ENCODE measurements around the gene BABAM2. TPM values are rescaled to one million over a fixed set of nuclear protein-coding genes. Genes with fewer than 3 reads are reported as not detected.

BABAM2 gene
- total and polyA plus RNA-seq, 9 of the 15 experiments (the other 6 are each of a cell fraction or from before 2014, with no cell fraction given) = 10.9 to 37.4 (median 25.6) TPM

DNA sequence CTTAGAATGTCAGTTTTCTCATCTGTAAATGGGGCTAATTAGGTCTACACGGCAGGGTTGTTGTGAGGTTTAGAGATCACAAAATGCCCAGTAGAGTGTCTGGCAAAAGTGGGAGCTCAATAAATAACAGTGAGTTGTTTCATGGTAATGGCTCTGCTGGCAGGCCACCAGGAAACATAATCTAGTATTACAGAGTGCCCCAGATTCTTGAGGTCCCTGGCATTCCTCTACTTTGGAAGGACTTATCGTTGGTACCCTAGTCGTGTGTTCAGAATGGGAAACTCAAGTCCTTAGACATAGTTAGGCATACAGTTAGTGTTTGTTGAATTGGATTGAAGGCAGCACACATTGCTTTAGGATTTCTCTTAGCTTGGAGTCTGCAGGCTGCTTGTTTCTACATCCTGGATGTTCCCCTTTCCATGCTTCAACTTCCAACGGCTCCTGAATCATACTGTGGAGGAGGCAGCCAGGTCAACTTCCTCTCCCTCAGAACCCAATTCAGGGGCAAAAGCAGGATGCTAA, 340.6 kb downstream of the BABAM2 start:
- in situ Hi-C loops (cut with MboI) = no loop called here
- no peaks in the 10 kb centered on the region for H3K4me1 ChIP-seq (replicated peaks in 1 of 2; ENCODE audit: control insufficient read depth in 2 of 2, insufficient read depth in 2 of 2, low read length in 2 of 2)
- CTCF ChIA-PET (ENCODE audit: low intra/inter-chr PET ratio) = no interaction called here
- H3K27me3 ChIP-seq (ENCODE audit: control insufficient read depth in 2 of 2, insufficient read depth in 2 of 2, low read length in 2 of 2) = no peaks in the 10 kb centered on the region
- no peaks in the 10 kb centered on the region for H3K36me3 ChIP-seq (ENCODE audit: control insufficient read depth, insufficient read depth, low read length)
- H3K79me2 ChIP-seq (ENCODE audit: control insufficient read depth, insufficient read depth, low read length) = no peaks in the 10 kb centered on the region
- POLR2A ChIA-PET = interaction anchor here (0.6 kb wide), 1 partner anchor 9 kb away, joined by 3 read pairs; no protein-coding TSS in a partner anchor
- DNase-seq (ENCODE audit: extremely low read depth in 1 of 4, low spot score in 3 of 4) = no peak
- no peak for TF ChIP-seq TAF15 (IDR thresholded peaks at IDR 0.05; ENCODE audit: low read depth, low read length)
- TF ChIP-seq, protein P1, sequence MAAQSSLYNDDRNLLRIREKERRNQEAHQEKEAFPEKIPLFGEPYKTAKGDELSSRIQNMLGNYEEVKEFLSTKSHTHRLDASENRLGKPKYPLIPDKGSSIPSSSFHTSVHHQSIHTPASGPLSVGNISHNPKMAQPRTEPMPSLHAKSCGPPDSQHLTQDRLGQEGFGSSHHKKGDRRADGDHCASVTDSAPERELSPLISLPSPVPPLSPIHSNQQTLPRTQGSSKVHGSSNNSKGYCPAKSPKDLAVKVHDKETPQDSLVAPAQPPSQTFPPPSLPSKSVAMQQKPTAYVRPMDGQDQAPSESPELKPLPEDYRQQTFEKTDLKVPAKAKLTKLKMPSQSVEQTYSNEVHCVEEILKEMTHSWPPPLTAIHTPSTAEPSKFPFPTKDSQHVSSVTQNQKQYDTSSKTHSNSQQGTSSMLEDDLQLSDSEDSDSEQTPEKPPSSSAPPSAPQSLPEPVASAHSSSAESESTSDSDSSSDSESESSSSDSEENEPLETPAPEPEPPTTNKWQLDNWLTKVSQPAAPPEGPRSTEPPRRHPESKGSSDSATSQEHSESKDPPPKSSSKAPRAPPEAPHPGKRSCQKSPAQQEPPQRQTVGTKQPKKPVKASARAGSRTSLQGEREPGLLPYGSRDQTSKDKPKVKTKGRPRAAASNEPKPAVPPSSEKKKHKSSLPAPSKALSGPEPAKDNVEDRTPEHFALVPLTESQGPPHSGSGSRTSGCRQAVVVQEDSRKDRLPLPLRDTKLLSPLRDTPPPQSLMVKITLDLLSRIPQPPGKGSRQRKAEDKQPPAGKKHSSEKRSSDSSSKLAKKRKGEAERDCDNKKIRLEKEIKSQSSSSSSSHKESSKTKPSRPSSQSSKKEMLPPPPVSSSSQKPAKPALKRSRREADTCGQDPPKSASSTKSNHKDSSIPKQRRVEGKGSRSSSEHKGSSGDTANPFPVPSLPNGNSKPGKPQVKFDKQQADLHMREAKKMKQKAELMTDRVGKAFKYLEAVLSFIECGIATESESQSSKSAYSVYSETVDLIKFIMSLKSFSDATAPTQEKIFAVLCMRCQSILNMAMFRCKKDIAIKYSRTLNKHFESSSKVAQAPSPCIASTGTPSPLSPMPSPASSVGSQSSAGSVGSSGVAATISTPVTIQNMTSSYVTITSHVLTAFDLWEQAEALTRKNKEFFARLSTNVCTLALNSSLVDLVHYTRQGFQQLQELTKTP (IDR thresholded peaks at IDR 0.05; ENCODE audit: low read depth in 1 of 2, partially characterized antibody in 2 of 2) = no peak
- no peak for TF ChIP-seq LEF1 (IDR thresholded peaks at IDR 0.05)
- TF ChIP-seq ZNF143 (CRISPR knock-in tag; IDR thresholded peaks at IDR 0.05) = no peak
- no peak for TF ChIP-seq SRSF1 (IDR thresholded peaks at IDR 0.05; ENCODE audit: low read depth, low read length)
- no peak for TF ChIP-seq KAT2B (IDR thresholded peaks at IDR 0.05; ENCODE audit: low read depth, low read length)
- WGBS (ENCODE audit: insufficient coverage, low coverage, missing lambda C conversion rate) = 16% methylated on average over 4 of the region's 4 CpGs
- H3K9me3 ChIP-seq (replicated peaks; ENCODE audit: control insufficient read depth, insufficient read depth, low read depth, low read length) = no peaks in the 10 kb centered on the region
- no peak for FAIRE-seq
- H3K4me2 ChIP-seq (ENCODE audit: insufficient read depth, low read length) = no peak overlapping the region
- H3K9me1 ChIP-seq (ENCODE audit: control insufficient read depth, insufficient read depth, low read length) = no peaks in the 10 kb centered on the region
- intact Hi-C loops (cut with micrococcal nuclease) = no loop called here
- no TSS peak for BruUV-seq (replicated peaks)
- H3K27ac ChIP-seq (ENCODE audit: extremely low read depth, low read depth, low read length) = no peak overlapping the region
- ATAC-seq = no peak
- no peak overlapping the region for H3K9ac ChIP-seq (ENCODE audit: insufficient read depth in 1 of 2, low read depth in 2 of 2, low read length in 2 of 2)
- no peak overlapping the region for H2AFZ ChIP-seq (ENCODE audit: low read depth, low read length)
- H4K20me1 ChIP-seq (replicated peaks; ENCODE audit: control insufficient read depth, insufficient read depth, low read length) = no peaks in the 10 kb centered on the region
- no peak overlapping the region for H3K4me3 ChIP-seq
